Thoracic aorta (tissue), 2 donors: ENCODE data around the gene PREX1. TPM values are rescaled to one million over a fixed set of nuclear protein-coding genes. Genes with fewer than 3 reads are reported as not detected.

Experiments used
- ATAC-seq: fragments of 150-250 bp; one replicate; pipeline ENCODE4 v1.8.0; 2017; ENCODE audit warnings: low read depth; ENCODE audit not compliant: insufficient number of reproducible peaks, low FRiP score
- DNase-seq: peaks from one replicate; pipeline ENCODE4 v3.0.0-alpha.2; 2020; ENCODE audit warnings: low spot score
- H3K27ac ChIP-seq, 2 donors: fragments of 200-600 bp; sonication (generic); 1 replicate in 1 of 2; 2 replicates in 1 of 2; pipeline ENCODE4 v1.5.1; 2016; ENCODE audit warnings: mild to moderate bottlenecking in 2 of 2, moderate library complexity in 2 of 2
- H3K27me3 ChIP-seq: fragments of 200-600 bp; sonication (generic); replicated peaks from 2 replicates; pipeline ENCODE4 v1.6.0; 2016; ENCODE audit warnings: mild to moderate bottlenecking; ENCODE audit not compliant: insufficient read depth
- H3K36me3 ChIP-seq: fragments of 200-600 bp; sonication (generic); one replicate; pipeline ENCODE4 v1.5.1; 2016
- H3K4me1 ChIP-seq, 2 donors: fragments of 200-600 bp; sonication (generic); 1 replicate in 1 of 2; 2 replicates in 1 of 2; pipeline versions ENCODE4 v1.5.1 to v1.6.0; 2016; ENCODE audit warnings: low read depth in 2 of 2, mild to moderate bottlenecking in 1 of 2; ENCODE audit not compliant: control insufficient read depth in 1 of 2
- H3K4me3 ChIP-seq: fragments of 200-600 bp; sonication (generic); 2 replicates; pipeline ENCODE4 v1.5.1; 2016; ENCODE audit warnings: mild to moderate bottlenecking
- H3K9me3 ChIP-seq: fragments of 200-600 bp; sonication (generic); 2 replicates; pipeline ENCODE4 v1.5.1; 2016
- CTCF ChIP-seq: fragments of 200-600 bp; sonication (generic); IDR thresholded peaks from one replicate; pipeline ENCODE4 v1.5.1; 2019; ENCODE audit warnings: antibody characterized with exemption
- total RNA-seq, 2 donors: library from RNA; depleted of rRNA; stranded (reverse); fragments of >200 nt; gene quantifications; one replicate each; pipeline versions ENCODE4 v1.1.0 to v1.2.3, GENCODE V29; 2016

The PREX1 gene
- total RNA-seq, 2 donors from 2014 or later: 94.6 to 101 TPM

- no peak for ATAC-seq
Measured at GRCh38 chr20:48689874-48690571, 137.8 kb downstream of the PREX1 start.

GRCh38 chr20:48689388-48689787 lies 138.4 kb downstream of the PREX1 start:
- H3K27ac ChIP-seq: peak overlapping the region in 1 of 2 donors; percentile 20
- H3K36me3 ChIP-seq: peaks cover 3% of the 10 kb centered on the region
- DNase-seq (no peak), ATAC-seq (no peak)
- no peaks in the 10 kb centered on the region for H3K27me3 ChIP-seq
- no peak overlapping the region for H3K4me3 ChIP-seq
- peaks cover 11 to 53% of the 10 kb centered on the region in 2 donors for H3K4me1 ChIP-seq
- H3K9me3 ChIP-seq: no peaks in the 10 kb centered on the region
- TF ChIP-seq CTCF: no peak

More at GRCh38 chr20:48689874-48690571, 137.8 kb downstream of the PREX1 start:
- peak overlapping the region in 1 of 2 donors; percentile 20 for H3K27ac ChIP-seq
- H3K36me3 ChIP-seq: peaks cover 6% of the 10 kb centered on the region
- no peaks in the 10 kb centered on the region for H3K9me3 ChIP-seq
- no peak for DNase-seq
- H3K4me1 ChIP-seq: peaks cover 11 to 46% of the 10 kb centered on the region in 2 donors
- TF ChIP-seq CTCF: no peak
- no peaks in the 10 kb centered on the region for H3K27me3 ChIP-seq
- no peak overlapping the region for H3K4me3 ChIP-seq

GRCh38 chr20:48688579-48688978 lies 139.2 kb downstream of the PREX1 start:
- H3K36me3 ChIP-seq: no peaks in the 10 kb centered on the region
- peaks cover 14 to 61% of the 10 kb centered on the region in 2 donors for H3K4me1 ChIP-seq
- no peaks in the 10 kb centered on the region for H3K9me3 ChIP-seq
- H3K4me3 ChIP-seq: no peak overlapping the region
- TF ChIP-seq CTCF: no peak
- no peak overlapping the region for H3K27ac ChIP-seq
- DNase-seq: no peak
- H3K27me3 ChIP-seq: no peaks in the 10 kb centered on the region
- ATAC-seq: no peak

- no peaks in the 10 kb centered on the region for H3K36me3 ChIP-seq
- H3K9me3 ChIP-seq: no peaks in the 10 kb centered on the region
- H3K4me3 ChIP-seq: no peak overlapping the region
- DNase-seq: no peak
- no peak for TF ChIP-seq CTCF
- peak overlapping the region; percentile 68 to 73 for H3K27ac ChIP-seq
- no peak for ATAC-seq
- H3K4me1 ChIP-seq: peaks cover 25 to 74% of the 10 kb centered on the region in 2 donors
- no peaks in the 10 kb centered on the region for H3K27me3 ChIP-seq
Measured at GRCh38 chr20:48687117-48687800, 140.5 kb downstream of the PREX1 start.
